Measurements from ENCODE around the gene KCTD1.

KCTD1 gene

DNA sequence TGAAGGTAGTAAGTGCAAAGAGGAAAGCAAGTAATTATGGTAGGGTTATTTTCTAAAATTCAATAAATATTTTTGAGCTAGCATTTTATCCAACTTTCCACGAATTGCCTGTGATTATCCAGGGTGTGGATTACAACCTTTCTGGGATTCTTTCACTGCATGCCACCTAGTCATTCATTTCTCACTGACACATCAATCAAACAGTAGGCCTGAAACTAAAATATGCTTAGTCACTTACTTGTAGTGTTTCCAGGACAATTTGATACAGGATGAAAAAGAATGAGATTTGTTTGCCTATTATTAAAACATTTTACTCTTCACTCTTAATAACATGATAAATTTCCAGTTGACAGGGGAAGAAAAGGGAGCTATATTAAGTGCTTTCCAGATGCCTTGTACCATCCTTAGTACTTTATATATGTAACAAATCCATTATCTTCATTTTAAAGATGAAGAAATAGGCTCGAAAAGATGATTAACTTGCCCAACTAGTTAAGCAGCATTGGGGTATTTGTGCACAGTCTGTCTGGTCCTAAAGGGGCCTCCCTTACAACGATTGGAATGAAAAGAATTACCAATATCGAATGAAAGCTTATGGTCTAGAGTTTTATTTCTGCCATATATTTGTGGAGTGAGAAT lies 70.4 kb downstream of the KCTD1 start:
- Histone ChIP-seq H2BK120ac (ENCODE audit: low read depth, low read length) (no peak overlapping the region), H3K4me2 (ENCODE audit: insufficient read depth, low read length, poor library complexity, severe bottlenecking) (no peak overlapping the region), H3K4ac (ENCODE audit: low read length) (no peak overlapping the region), H3K23ac (ENCODE audit: low read depth, low read length, poor library complexity) (no peak overlapping the region), H3K9ac (ENCODE audit: low read depth, low read length, poor library complexity) (no peak overlapping the region), H2AFZ (ENCODE audit: low read length) (no peak overlapping the region), H2AK5ac (ENCODE audit: low read depth, low read length) (no peak overlapping the region), H4K91ac (ENCODE audit: low read depth, low read length, poor library complexity) (no peak overlapping the region), H3K9me3 (replicated peaks in 1 of 2; ENCODE audit: control insufficient read depth in 2 of 2, insufficient read depth in 1 of 2, low read depth in 1 of 2, low read length in 2 of 2) (no peaks in the 10 kb centered on the region), H3K4me3 (ENCODE audit: low read length in 2 of 2) (no peak overlapping the region), H2BK15ac (ENCODE audit: low read length) (no peak overlapping the region), H2BK5ac (ENCODE audit: low read length) (no peak overlapping the region), H3K18ac (ENCODE audit: low read length) (no peak overlapping the region), H3K4me1 (ENCODE audit: control insufficient read depth in 2 of 2, insufficient read depth in 1 of 2, low read depth in 1 of 2, low read length in 2 of 2) (peaks cover 0 to 14% of the 10 kb centered on the region in 2 donors), H3K14ac (ENCODE audit: low read length) (no peak overlapping the region), H3K79me1 (ENCODE audit: low read depth, low read length) (no peaks in the 10 kb centered on the region), H2BK12ac (ENCODE audit: low read length) (no peak overlapping the region), H3K36me3 (replicated peaks in 1 of 2; ENCODE audit: control insufficient read depth in 2 of 2, insufficient read depth in 2 of 2, low read length in 2 of 2) (peaks cover 0 to 57% of the 10 kb centered on the region in 2 donors), H4K8ac (ENCODE audit: low read depth, low read length) (no peak overlapping the region), H3K27ac (replicated peaks; ENCODE audit: low read length) (no peak overlapping the region), H3K27me3 (ENCODE audit: control insufficient read depth in 3 of 3, insufficient read depth in 3 of 3, low read depth in 1 of 3, low read length in 3 of 3) (no peaks in the 10 kb centered on the region)
- no CpG with 5 or more reads among the region's 4 CpGs for WGBS, 2 donors (ENCODE audit: extremely low coverage in 2 of 2, insufficient read length in 2 of 2, insufficient replicate concordance in 1 of 2)
- DNase-seq (ENCODE audit: low spot score), result no peak

DNA sequence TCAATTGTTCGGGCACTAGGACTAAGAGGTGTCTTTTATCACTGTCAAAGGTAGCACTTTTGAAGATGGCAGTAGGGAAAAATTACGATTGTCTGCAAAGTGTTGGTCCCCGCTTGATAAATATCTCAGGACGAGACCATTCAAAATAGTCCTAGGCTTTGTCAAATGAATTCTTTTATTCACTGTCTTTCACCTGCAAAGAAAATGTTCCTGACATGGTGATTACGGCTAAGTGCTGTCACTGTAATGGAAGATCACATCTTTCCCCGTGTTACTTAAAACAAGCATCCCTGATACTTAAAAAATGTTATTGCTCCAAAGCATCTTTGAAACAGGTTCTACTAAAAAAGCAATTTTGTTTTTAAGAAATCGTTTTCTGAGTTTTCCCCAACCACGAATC lies 71.7 kb downstream of the KCTD1 start:
- no peak overlapping the region for H2AK5ac ChIP-seq (ENCODE audit: low read depth, low read length)
- no peak overlapping the region for H4K91ac ChIP-seq (ENCODE audit: low read depth, low read length, poor library complexity)
- H3K4me1 ChIP-seq (ENCODE audit: control insufficient read depth in 2 of 2, insufficient read depth in 1 of 2, low read depth in 1 of 2, low read length in 2 of 2), result peaks cover 0 to 8% of the 10 kb centered on the region in 2 donors
- peaks cover 2 to 63% of the 10 kb centered on the region in 2 donors for H3K36me3 ChIP-seq (replicated peaks in 1 of 2; ENCODE audit: control insufficient read depth in 2 of 2, insufficient read depth in 2 of 2, low read length in 2 of 2)
- H2BK12ac ChIP-seq (ENCODE audit: low read length), result no peak overlapping the region
- DNase-seq (ENCODE audit: low spot score), result no peak
- no peak overlapping the region for H3K23ac ChIP-seq (ENCODE audit: low read depth, low read length, poor library complexity)
- H3K14ac ChIP-seq (ENCODE audit: low read length), result no peak overlapping the region
- H3K9me3 ChIP-seq (replicated peaks in 1 of 2; ENCODE audit: control insufficient read depth in 2 of 2, insufficient read depth in 1 of 2, low read depth in 1 of 2, low read length in 2 of 2), result no peaks in the 10 kb centered on the region
- H2BK120ac ChIP-seq (ENCODE audit: low read depth, low read length), result no peak overlapping the region
- no peak overlapping the region for H4K8ac ChIP-seq (ENCODE audit: low read depth, low read length)
- H3K4me3 ChIP-seq (ENCODE audit: low read length in 2 of 2), result no peak overlapping the region
- no peaks in the 10 kb centered on the region for H3K27me3 ChIP-seq (ENCODE audit: control insufficient read depth in 3 of 3, insufficient read depth in 3 of 3, low read depth in 1 of 3, low read length in 3 of 3)
- H3K4ac ChIP-seq (ENCODE audit: low read length), result no peak overlapping the region
- peaks cover 2% of the 10 kb centered on the region for H3K79me1 ChIP-seq (ENCODE audit: low read depth, low read length)
- no peak overlapping the region for H3K9ac ChIP-seq (ENCODE audit: low read depth, low read length, poor library complexity)
- no CpG with 5 or more reads among the region's 8 CpGs for WGBS, 2 donors (ENCODE audit: extremely low coverage in 2 of 2, insufficient read length in 2 of 2, insufficient replicate concordance in 1 of 2)
- no peak overlapping the region for H3K4me2 ChIP-seq (ENCODE audit: insufficient read depth, low read length, poor library complexity, severe bottlenecking)
- no peak overlapping the region for H3K18ac ChIP-seq (ENCODE audit: low read length)
- no peak overlapping the region for H3K27ac ChIP-seq (replicated peaks; ENCODE audit: low read length)
- H2AFZ ChIP-seq (ENCODE audit: low read length), result no peak overlapping the region
- H2BK15ac ChIP-seq (ENCODE audit: low read length), result no peak overlapping the region
- no peak overlapping the region for H2BK5ac ChIP-seq (ENCODE audit: low read length)

DNA sequence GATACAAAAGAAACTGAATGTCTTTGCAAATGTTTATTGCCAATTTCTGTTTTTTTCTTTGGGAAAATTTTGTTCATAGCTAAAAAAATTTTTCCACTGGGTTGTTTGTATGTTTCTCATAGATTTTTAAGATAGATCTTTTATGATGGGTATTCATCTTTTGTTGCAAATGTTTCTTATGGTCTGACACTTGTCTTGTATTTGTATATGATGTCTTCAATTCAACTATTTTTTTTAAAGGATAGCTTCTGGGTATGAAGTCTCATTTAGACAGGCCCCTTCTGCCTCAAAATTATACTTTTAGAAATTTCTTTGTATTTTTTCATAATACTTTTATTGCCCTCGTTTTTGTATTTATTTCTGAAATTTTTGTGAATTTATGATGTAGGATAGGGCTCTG lies 73.8 kb downstream of the KCTD1 start:
- Histone ChIP-seq H4K8ac (ENCODE audit: low read depth, low read length) (no peak overlapping the region), H3K23ac (ENCODE audit: low read depth, low read length, poor library complexity) (no peak overlapping the region), H3K9ac (ENCODE audit: low read depth, low read length, poor library complexity) (no peak overlapping the region), H3K9me3 (replicated peaks in 1 of 2; ENCODE audit: control insufficient read depth in 2 of 2, insufficient read depth in 1 of 2, low read depth in 1 of 2, low read length in 2 of 2) (no peaks in the 10 kb centered on the region), H3K4me2 (ENCODE audit: insufficient read depth, low read length, poor library complexity, severe bottlenecking) (no peak overlapping the region), H3K27me3 (ENCODE audit: control insufficient read depth in 3 of 3, insufficient read depth in 3 of 3, low read depth in 1 of 3, low read length in 3 of 3) (no peaks in the 10 kb centered on the region), H4K91ac (ENCODE audit: low read depth, low read length, poor library complexity) (no peak overlapping the region), H3K4me3 (ENCODE audit: low read length in 2 of 2) (no peak overlapping the region), H3K4me1 (ENCODE audit: control insufficient read depth in 2 of 2, insufficient read depth in 1 of 2, low read depth in 1 of 2, low read length in 2 of 2) (peaks cover 3 to 15% of the 10 kb centered on the region in 2 donors), H3K27ac (replicated peaks; ENCODE audit: low read length) (no peak overlapping the region), H2AFZ (ENCODE audit: low read length) (no peak overlapping the region), H2BK120ac (ENCODE audit: low read depth, low read length) (no peak overlapping the region), H2BK5ac (ENCODE audit: low read length) (no peak overlapping the region), H3K18ac (ENCODE audit: low read length) (no peak overlapping the region), H2BK15ac (ENCODE audit: low read length) (no peak overlapping the region), H3K36me3 (replicated peaks in 1 of 2; ENCODE audit: control insufficient read depth in 2 of 2, insufficient read depth in 2 of 2, low read length in 2 of 2) (peaks cover 2 to 71% of the 10 kb centered on the region in 2 donors), H3K79me1 (ENCODE audit: low read depth, low read length) (peaks cover 2% of the 10 kb centered on the region), H2BK12ac (ENCODE audit: low read length) (no peak overlapping the region), H2AK5ac (ENCODE audit: low read depth, low read length) (no peak overlapping the region), H3K14ac (ENCODE audit: low read length) (no peak overlapping the region), H3K4ac (ENCODE audit: low read length) (no peak overlapping the region)
- no CpG with 5 or more reads among the region's 1 CpG for WGBS, 2 donors (ENCODE audit: extremely low coverage in 2 of 2, insufficient read length in 2 of 2, insufficient replicate concordance in 1 of 2)
- DNase-seq (ENCODE audit: low spot score), result no peak

DNA sequence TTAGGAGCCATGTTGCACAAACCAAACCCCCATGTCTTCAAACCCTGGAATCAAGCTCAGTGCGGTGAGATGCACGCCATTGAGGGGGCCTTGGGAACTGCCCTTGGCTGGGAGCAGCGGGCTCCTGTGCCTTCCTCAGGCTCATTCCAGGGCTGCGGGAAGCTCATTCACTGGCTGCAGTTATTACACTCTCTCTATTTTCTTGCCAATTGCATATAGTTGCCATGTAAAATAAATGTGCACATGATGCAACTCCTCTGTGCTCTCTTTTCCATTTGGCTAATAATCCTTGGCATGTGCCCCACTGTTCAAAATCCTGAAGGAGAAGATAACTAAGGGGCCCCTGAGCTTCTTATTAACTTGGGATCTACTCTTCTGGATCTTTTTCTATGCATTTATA lies 74.7 kb downstream of the KCTD1 start:
- Histone ChIP-seq H3K4me3 (ENCODE audit: low read length in 2 of 2) (no peak overlapping the region), H2AFZ (ENCODE audit: low read length) (no peak overlapping the region), H3K27me3 (ENCODE audit: control insufficient read depth in 3 of 3, insufficient read depth in 3 of 3, low read depth in 1 of 3, low read length in 3 of 3) (no peaks in the 10 kb centered on the region), H3K9me3 (replicated peaks in 1 of 2; ENCODE audit: control insufficient read depth in 2 of 2, insufficient read depth in 1 of 2, low read depth in 1 of 2, low read length in 2 of 2) (no peaks in the 10 kb centered on the region), H3K36me3 (replicated peaks in 1 of 2; ENCODE audit: control insufficient read depth in 2 of 2, insufficient read depth in 2 of 2, low read length in 2 of 2) (peaks cover 2 to 78% of the 10 kb centered on the region in 2 donors), H4K91ac (ENCODE audit: low read depth, low read length, poor library complexity) (no peak overlapping the region), H3K4me2 (ENCODE audit: insufficient read depth, low read length, poor library complexity, severe bottlenecking) (no peak overlapping the region), H2BK12ac (ENCODE audit: low read length) (no peak overlapping the region), H3K4ac (ENCODE audit: low read length) (no peak overlapping the region), H3K23ac (ENCODE audit: low read depth, low read length, poor library complexity) (no peak overlapping the region), H3K79me1 (ENCODE audit: low read depth, low read length) (peaks cover 2% of the 10 kb centered on the region), H2BK5ac (ENCODE audit: low read length) (no peak overlapping the region), H3K9ac (ENCODE audit: low read depth, low read length, poor library complexity) (no peak overlapping the region), H2BK120ac (ENCODE audit: low read depth, low read length) (no peak overlapping the region), H3K4me1 (ENCODE audit: control insufficient read depth in 2 of 2, insufficient read depth in 1 of 2, low read depth in 1 of 2, low read length in 2 of 2) (peaks cover 3 to 10% of the 10 kb centered on the region in 2 donors), H3K14ac (ENCODE audit: low read length) (no peak overlapping the region), H3K18ac (ENCODE audit: low read length) (no peak overlapping the region), H4K8ac (ENCODE audit: low read depth, low read length) (no peak overlapping the region), H3K27ac (replicated peaks; ENCODE audit: low read length) (no peak overlapping the region), H2BK15ac (ENCODE audit: low read length) (no peak overlapping the region), H2AK5ac (ENCODE audit: low read depth, low read length) (no peak overlapping the region)
- WGBS, 2 donors (ENCODE audit: extremely low coverage in 2 of 2, insufficient read length in 2 of 2, insufficient replicate concordance in 1 of 2), result no CpG with 5 or more reads among the region's 4 CpGs
- DNase-seq (ENCODE audit: low spot score), result no peak
